Nephron progenitor cell (in vitro differentiated cells): ENCODE data around the gene GNG8.

Experiments used
- DNase-seq: peaks from one replicate; pipeline ENCODE4 v3.0.0; 2021
- H3K27ac Mint-ChIP-seq: 2 replicates; pipeline ENCODE4 v1.8.0; 2021; ENCODE audit warnings: mild to moderate bottlenecking, moderate library complexity, mixed read lengths
- H3K27me3 Mint-ChIP-seq: 2 replicates; pipeline ENCODE4 v1.8.0; 2021; ENCODE audit warnings: mild to moderate bottlenecking, low read depth, mixed read lengths; ENCODE audit not compliant: poor library complexity
- H3K36me3 Mint-ChIP-seq: 2 replicates; pipeline ENCODE4 v1.8.0; 2021; ENCODE audit warnings: low read depth, mixed read lengths
- H3K4me1 Mint-ChIP-seq: 2 replicates; pipeline ENCODE4 v1.8.0; 2021; ENCODE audit warnings: mixed read lengths
- H3K4me3 Mint-ChIP-seq: 2 replicates; pipeline ENCODE4 v1.8.0; 2021; ENCODE audit warnings: mild to moderate bottlenecking, moderate library complexity, mixed read lengths
- H3K9me3 Mint-ChIP-seq: 2 replicates; pipeline ENCODE4 v1.8.0; 2021; ENCODE audit warnings: mild to moderate bottlenecking, moderate library complexity, mixed read lengths
- CTCF ChIP-seq: fragments of 200-600 bp; sonication (generic); IDR thresholded peaks from 2 replicates; pipeline ENCODE4 v1.5.0; 2021; ENCODE audit warnings: antibody characterized with exemption

GNG8 gene

GRCh38 chr19:46624958-46625661 is 10.9 kb downstream of the GNG8 start, which contains the start of gene PTGIR:
TSS of gene PTGIR (minus strand) at chr19:46625089. CDS start at chr19:46624225, 864 bp downstream.
- no peak within 1 kb of the TSS for H3K4me3 Mint-ChIP-seq
- H3K9me3 Mint-ChIP-seq, result no peaks in the 10 kb centered on the region
- no peaks in the 10 kb centered on the region for H3K36me3 Mint-ChIP-seq
- no peak for DNase-seq
- no peak for TF ChIP-seq CTCF
- H3K4me1 Mint-ChIP-seq, result peaks cover 44% of the 10 kb centered on the region
- H3K27me3 Mint-ChIP-seq, result peaks cover 18% of the 10 kb centered on the region
- H3K27ac Mint-ChIP-seq, result peak within 1 kb of the TSS; percentile 78

GRCh38 chr19:46623915-46624502 is 12.0 kb downstream of the GNG8 start:
- peaks cover 46% of the 10 kb centered on the region for H3K4me1 Mint-ChIP-seq
- peak overlapping the region; percentile 78 for H3K27ac Mint-ChIP-seq
- H3K27me3 Mint-ChIP-seq, result peaks cover 12% of the 10 kb centered on the region
- H3K9me3 Mint-ChIP-seq, result no peaks in the 10 kb centered on the region
- TF ChIP-seq CTCF, result no peak
- H3K4me3 Mint-ChIP-seq, result no peak overlapping the region
- H3K36me3 Mint-ChIP-seq, result no peaks in the 10 kb centered on the region
- DNase-seq, result no peak

GRCh38 chr19:46622118-46622446 is 13.9 kb downstream of the GNG8 start:
- H3K36me3 Mint-ChIP-seq, result no peaks in the 10 kb centered on the region

GRCh38 chr19:46621191-46622117 is 14.5 kb downstream of the GNG8 start:
- peak overlapping the region; percentile 50 for H3K4me3 Mint-ChIP-seq
- H3K27ac Mint-ChIP-seq, result peak overlapping the region; percentile 91
- H3K36me3 Mint-ChIP-seq, result no peaks in the 10 kb centered on the region

More at GRCh38 chr19:46622118-46622446, 13.9 kb downstream of the GNG8 start:
- no peak overlapping the region for H3K27ac Mint-ChIP-seq
- no peaks in the 10 kb centered on the region for H3K9me3 Mint-ChIP-seq
- peaks cover 49% of the 10 kb centered on the region for H3K4me1 Mint-ChIP-seq
- no peak overlapping the region for H3K4me3 Mint-ChIP-seq
- peaks cover 9% of the 10 kb centered on the region for H3K27me3 Mint-ChIP-seq
- no peak for DNase-seq
- TF ChIP-seq CTCF, result no peak

GRCh38 chr19:46620716-46621115 is 15.3 kb downstream of the GNG8 start:
- Mint-ChIP-seq H3K4me1 (peaks cover 55% of the 10 kb centered on the region), H3K27ac (peak overlapping the region; percentile 91), H3K36me3 (no peaks in the 10 kb centered on the region)

More at GRCh38 chr19:46621191-46622117, 14.5 kb downstream of the GNG8 start:
- Mint-ChIP-seq H3K9me3 (no peaks in the 10 kb centered on the region), H3K4me1 (peaks cover 55% of the 10 kb centered on the region), H3K27me3 (peaks cover 9% of the 10 kb centered on the region)
- no peak for TF ChIP-seq CTCF
- DNase-seq, result peak; percentile 54

More at GRCh38 chr19:46620716-46621115, 15.3 kb downstream of the GNG8 start:
- no peak for DNase-seq
- peak overlapping the region; percentile 50 for H3K4me3 Mint-ChIP-seq
- peaks cover 9% of the 10 kb centered on the region for H3K27me3 Mint-ChIP-seq
- no peak for TF ChIP-seq CTCF
- no peaks in the 10 kb centered on the region for H3K9me3 Mint-ChIP-seq
